ENCODE data around the gene CYSRT1.

DNA sequence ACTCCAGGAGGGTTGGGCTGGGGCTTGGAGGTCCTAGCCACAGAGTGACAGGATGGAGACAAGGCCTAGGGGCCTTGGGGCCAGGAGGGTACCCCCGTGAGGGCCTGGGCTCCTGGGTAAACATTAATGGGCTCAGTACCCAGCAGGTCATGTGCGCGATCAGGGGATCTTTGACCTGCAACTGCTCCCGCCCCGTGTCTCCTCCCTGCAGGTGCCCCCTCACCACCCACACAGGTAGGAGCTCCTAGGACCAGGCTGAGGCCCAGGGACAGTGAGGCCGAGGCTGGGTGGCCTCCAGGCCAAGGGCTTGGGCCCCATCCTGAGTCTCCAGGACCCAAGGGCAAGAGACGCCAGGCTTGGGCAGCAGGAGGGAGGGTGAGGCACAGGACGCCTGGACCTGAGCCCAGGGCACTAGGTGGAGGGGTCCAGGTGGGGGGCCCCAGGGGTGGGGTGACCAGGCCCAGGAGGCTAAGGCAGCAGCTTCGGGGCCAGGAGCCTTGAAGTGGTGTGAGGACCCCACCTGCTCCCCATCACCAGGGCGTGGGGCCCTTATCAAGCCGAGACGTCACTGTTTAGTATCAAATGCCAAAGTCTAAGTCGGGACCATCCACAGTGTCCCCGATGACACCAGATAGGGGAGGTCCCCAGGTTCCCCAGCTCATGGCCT, 5.9 kb downstream of the CYSRT1 start, which contains the start of gene SLC34A3:
- TF ChIP-seq, protein P1, sequence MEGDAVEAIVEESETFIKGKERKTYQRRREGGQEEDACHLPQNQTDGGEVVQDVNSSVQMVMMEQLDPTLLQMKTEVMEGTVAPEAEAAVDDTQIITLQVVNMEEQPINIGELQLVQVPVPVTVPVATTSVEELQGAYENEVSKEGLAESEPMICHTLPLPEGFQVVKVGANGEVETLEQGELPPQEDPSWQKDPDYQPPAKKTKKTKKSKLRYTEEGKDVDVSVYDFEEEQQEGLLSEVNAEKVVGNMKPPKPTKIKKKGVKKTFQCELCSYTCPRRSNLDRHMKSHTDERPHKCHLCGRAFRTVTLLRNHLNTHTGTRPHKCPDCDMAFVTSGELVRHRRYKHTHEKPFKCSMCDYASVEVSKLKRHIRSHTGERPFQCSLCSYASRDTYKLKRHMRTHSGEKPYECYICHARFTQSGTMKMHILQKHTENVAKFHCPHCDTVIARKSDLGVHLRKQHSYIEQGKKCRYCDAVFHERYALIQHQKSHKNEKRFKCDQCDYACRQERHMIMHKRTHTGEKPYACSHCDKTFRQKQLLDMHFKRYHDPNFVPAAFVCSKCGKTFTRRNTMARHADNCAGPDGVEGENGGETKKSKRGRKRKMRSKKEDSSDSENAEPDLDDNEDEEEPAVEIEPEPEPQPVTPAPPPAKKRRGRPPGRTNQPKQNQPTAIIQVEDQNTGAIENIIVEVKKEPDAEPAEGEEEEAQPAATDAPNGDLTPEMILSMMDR (IDR thresholded peaks at IDR 0.05): no peak
- no peak for TF ChIP-seq GATA2 (CRISPR knock-in tag; IDR thresholded peaks at IDR 0.05)
